Measurements from ENCODE around the gene TAOK1.

Gene TAOK1

GRCh38 chr17:29584452-29585079, 194.4 kb downstream of the TAOK1 start:
- no peak for DNase-seq

DNA sequence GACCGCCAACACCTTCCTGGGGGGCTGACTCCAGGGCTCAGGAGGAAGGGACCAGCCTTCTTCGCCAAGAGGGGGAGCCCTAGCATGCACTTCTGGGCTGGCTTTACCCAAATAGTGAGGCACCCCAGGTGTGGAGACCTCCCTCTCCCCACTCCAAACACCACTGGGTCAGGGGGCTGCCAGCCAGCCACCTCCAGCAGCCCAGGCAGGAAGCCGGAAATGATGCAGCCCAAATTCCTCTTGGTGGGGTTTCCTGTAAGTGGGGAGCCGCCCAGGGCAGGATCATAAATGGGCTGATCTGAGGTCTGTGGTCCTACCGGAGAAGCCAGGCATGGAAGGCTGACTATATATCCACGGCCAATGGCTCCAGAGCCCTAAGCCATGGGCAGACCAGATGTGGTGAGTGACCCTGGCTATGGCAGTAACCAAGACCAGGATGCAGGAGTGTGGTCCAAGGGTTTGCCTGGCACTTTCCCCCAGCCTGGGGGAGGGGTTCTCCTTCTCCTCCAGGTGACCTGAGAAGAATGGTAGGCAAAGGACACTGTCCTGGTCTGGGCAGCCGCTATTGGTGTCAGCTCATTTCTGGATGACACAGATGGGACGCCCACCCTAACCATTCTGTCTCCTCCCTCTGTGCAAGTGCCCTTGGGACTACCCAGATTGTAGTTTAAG, 195.1 kb downstream of the TAOK1 start:
- peak in 1 of 2 donors; percentile 19 for DNase-seq

- no peak for DNase-seq
These were observed 196.7 kb downstream of the TAOK1 start for GRCh38 chr17:29586676-29587469.

- no peak for DNase-seq
These were observed 197.4 kb downstream of the TAOK1 start for GRCh38 chr17:29587591-29587990.

GRCh38 chr17:29588017-29588561, 197.9 kb downstream of the TAOK1 start:
- DNase-seq = no peak

- peak in 1 of 2 donors; percentile 45 for DNase-seq
These were observed 198.6 kb downstream of the TAOK1 start for GRCh38 chr17:29588562-29589411.

GRCh38 chr17:29589524-29590410, 199.6 kb downstream of the TAOK1 start, which contains the start of gene GIT1:
Gene GIT1, minus strand, starts transcription at chr17:29589648. Its CDS starts 270 bp downstream, at chr17:29589378.
- DNase-seq = peak; percentile 88 to 93

DNA sequence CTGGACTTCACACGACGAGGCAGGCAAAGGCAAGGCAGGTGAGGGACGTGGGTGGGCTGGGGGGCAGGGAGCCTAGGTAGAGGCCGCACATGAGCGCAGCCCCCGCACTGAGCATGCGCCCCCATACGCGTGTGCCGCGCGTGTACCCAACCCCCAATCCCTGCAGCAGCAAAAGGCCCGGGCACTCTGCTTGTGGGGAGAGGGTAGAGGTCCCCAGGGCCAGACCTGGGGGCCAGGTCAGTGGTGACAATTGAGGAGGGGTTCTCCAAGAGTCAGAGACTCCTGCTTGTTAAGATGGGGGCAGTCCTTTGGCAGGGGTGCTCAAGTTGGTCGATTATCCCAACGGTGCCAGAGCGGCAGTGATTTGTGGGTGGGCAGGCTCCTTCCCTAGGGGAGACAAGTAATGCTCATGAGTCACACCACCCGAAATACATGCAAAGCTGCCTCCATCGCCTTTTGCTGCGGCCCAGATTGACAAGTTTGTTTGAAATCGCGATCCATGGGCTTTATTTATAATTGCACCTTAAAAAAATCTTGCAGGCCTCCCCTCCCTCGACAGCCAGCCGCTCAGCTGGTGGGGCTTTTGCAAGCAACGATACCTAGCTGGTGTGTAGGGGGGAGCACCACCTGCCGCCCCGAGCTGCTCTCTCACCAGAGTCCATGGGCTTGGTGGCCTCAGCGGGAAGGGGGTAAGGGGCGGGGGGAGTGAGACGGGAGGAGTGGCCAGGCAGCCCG, 200.4 kb downstream of the TAOK1 start:
- DNase-seq = peak; percentile 29 to 71

GRCh38 chr17:29591146-29591736, 201.1 kb downstream of the TAOK1 start:
- DNase-seq = peak; percentile 15 to 56

- peak; percentile 64 to 65 for DNase-seq
These were observed 201.8 kb downstream of the TAOK1 start for GRCh38 chr17:29591737-29592608.

DNA sequence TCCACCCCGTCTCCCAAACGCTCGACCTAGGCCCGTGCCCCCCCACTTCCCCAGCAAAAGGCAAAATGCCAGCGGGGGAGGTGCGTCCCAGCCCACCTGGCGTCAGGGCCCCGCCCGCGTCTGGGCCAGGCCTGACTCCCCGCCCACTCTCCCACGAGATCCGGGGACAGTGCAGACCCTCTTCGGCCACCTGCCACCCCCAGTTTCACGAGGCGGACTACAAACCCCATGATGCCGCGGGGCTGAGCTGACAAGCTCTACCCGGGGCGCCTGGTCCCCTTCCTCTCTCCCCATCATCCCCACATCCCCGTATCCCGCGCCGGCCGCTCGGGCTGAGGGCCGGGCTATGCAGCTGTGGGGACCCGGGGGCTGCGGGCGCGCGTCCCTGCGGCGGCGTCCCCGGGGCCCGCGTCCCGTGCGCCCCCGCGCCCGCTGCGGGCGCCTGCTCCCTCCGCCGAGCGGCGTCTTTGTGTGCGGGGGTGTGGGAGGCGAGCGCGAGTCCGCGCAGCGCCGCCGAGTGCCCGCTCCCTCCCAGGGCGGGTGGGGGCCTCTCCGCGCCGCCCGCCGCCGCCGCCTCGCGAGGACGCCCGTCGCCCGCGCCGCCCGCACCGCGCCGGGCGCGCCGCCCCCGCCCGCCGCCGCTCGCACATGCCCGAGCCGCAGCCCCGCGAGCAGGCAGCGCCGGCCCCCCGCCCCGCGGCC, 202.8 kb downstream of the TAOK1 start, which contains the start of gene ANKRD13B:
ANKRD13B (plus strand) TSS at position 283 of the 702 bp plus-strand sequence. CDS start 490 bp downstream, outside the sequence.
- no peak for DNase-seq

DNA sequence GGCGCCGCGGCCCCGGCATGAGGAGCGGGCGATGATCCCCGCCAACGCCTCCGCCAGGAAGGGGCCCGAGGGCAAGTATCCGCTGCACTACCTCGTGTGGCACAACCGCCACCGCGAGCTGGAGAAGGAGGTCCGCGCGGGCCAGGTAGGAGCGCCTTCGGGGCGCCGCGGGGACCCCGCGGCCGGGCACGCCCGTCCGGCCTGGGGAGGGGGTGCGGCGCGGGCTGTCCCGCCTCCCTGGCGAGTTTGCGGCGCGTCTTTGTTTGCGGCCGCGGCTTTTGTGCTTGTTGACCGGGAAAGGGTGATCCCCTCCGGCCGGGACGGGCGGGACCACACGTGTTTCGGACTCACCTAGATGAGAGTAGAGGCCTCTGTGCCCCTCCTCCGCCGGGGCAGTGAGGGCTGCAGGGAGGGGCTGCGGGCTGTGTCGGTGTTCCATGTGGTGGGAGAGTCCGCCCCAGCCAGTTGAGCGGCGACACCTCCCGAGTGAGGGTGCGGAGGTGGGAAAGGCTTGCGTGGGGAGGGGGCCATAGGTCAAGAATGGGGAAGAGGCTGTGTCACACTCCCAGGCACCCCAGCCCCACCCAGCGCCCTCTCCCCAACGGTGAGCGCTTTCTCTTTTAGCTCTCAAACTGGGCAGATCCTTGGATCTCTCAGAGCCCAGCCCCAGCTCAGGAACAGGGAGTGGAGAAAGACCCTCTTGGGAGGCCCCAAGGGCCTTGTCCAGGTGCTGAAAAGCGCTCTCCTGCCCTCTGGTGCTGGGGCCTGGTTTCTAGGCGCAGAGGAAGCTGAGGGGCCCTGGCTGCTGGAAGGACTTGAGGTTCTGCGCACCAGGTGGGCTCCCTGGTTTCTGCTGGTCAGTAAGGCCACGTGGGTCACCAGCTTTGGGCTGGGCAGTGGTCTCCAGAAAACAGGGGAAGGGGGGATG, 203.7 kb downstream of the TAOK1 start:
- DNase-seq = no peak

GRCh38 chr17:29594519-29595090, 204.4 kb downstream of the TAOK1 start:
- no peak for DNase-seq

DNA sequence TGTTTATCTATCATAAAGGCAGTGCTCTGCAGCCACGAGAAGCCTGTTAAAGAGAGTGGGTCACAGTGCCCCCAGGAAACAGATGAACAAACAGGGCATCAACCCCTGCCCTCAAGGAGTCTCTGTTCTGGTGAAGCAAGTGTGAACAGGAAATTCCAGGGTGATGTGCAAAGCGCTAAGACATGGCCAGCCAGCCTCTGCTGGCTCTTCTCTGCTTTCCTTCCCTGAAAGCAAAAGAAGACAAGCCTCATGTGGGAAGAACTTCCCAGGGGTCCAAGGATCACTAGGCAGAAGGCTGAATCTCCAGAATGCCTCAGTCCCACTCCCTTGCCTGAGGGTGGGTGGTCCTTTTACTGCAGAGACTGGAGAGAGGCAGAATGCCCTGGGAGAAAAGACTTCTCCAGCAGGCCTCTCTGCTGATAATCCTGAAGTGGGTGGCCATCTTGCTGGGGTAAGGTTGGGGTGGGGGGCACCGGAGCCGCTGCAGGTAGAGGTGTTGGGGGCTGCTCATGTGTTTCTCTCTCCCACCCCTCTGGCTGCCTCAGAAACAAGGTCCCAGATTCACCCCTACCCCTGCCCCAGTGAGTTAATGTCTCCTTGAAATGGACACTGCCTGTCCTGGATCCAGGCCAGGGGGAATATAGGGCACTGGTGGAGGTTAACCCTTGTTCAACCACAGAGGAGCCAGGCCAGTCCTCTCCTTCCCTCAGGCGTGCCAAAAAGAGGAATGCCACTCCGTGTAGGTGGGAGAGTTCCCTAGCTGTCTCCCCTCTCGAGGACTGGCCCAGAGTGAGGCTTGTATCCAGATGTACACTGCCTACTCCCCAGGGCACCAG, 205.2 kb downstream of the TAOK1 start:
- DNase-seq = no peak

- DNase-seq = no peak
These were observed 206.0 kb downstream of the TAOK1 start for GRCh38 chr17:29595943-29596774.
